ENCODE results near the gene MEI4. TPM values are rescaled to one million over a fixed set of nuclear protein-coding genes. Genes with fewer than 3 reads are reported as not detected.

Gene MEI4
- total RNA-seq, 6 donors from 2014 or later: not detected

GRCh38 chr6:77786935-77787629, 134.2 kb downstream of the MEI4 start:
- no peak overlapping the region for H3K27ac ChIP-seq
- H3K9me3 ChIP-seq: peaks cover 0 to 7% (median 0%) of the 10 kb centered on the region in 4 donors
- no peak for ATAC-seq (ENCODE audit: low FRiP score in 2 of 2)
- H3K4me3 ChIP-seq: no peak overlapping the region
- 75 to 87% methylated on average over 4 of the region's 4 CpGs for WGBS, 2 donors
- no peaks in the 10 kb centered on the region for H3K36me3 ChIP-seq
- TF ChIP-seq POLR2A (IDR thresholded peaks at IDR 0.05) (no peak), CTCF (IDR thresholded peaks at IDR 0.05) (no peak), POLR2AphosphoS5 (IDR thresholded peaks at IDR 0.05) (no peak), EP300 (IDR thresholded peaks at IDR 0.05) (no peak)
- H3K27me3 ChIP-seq: no peaks in the 10 kb centered on the region
- no peak for DNase-seq
- H3K4me1 ChIP-seq: no peaks in the 10 kb centered on the region

- Histone ChIP-seq H3K27ac (no peak overlapping the region), H3K4me3 (no peak overlapping the region), H3K4me1 (no peaks in the 10 kb centered on the region), H3K27me3 (no peaks in the 10 kb centered on the region), H3K36me3 (no peaks in the 10 kb centered on the region), H3K9me3 (peaks cover 0 to 6% (median 2%) of the 10 kb centered on the region in 4 donors)
- ATAC-seq (ENCODE audit: low FRiP score in 2 of 2) (no peak), DNase-seq (no peak)
- 83 to 85% methylated on average over 6 of the region's 6 CpGs for WGBS, 2 donors
- TF ChIP-seq POLR2AphosphoS5 (IDR thresholded peaks at IDR 0.05): no peak
- no peak for TF ChIP-seq POLR2A (IDR thresholded peaks at IDR 0.05)
- no peak for TF ChIP-seq CTCF (IDR thresholded peaks at IDR 0.05)
- TF ChIP-seq EP300 (IDR thresholded peaks at IDR 0.05): no peak
Observed at GRCh38 chr6:77796824-77797809, 144.3 kb downstream of the MEI4 start.

DNA sequence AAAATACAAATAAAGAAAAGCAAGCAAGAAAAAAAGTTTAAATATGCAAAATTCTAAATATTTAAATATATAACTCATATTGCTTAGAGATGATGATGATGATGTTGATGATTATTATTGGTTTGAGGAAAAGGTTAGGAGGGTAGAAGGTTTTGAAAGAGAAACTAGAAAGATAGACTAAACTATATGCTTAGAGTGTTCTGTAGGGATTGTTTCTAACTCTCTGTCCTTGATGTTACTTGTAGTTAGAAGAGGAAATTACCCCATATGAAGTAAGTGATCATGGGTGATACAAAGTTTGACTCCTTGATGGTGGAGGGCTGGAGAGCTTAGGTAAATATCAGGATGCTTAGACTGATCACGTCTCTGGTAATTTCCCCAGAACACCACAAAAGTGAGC, 159.5 kb downstream of the MEI4 start:
- no peaks in the 10 kb centered on the region for H3K4me1 ChIP-seq
- no peak for DNase-seq
- no peaks in the 10 kb centered on the region for H3K27me3 ChIP-seq
- 61 to 85% methylated on average over 1 of the region's 1 CpG for WGBS, 2 donors
- no peak for ATAC-seq (ENCODE audit: low FRiP score in 2 of 2)
- TF ChIP-seq EP300 (IDR thresholded peaks at IDR 0.05): no peak
- TF ChIP-seq POLR2A (IDR thresholded peaks at IDR 0.05): no peak
- no peak for TF ChIP-seq POLR2AphosphoS5 (IDR thresholded peaks at IDR 0.05)
- TF ChIP-seq CTCF (IDR thresholded peaks at IDR 0.05): no peak
- H3K4me3 ChIP-seq: no peak overlapping the region
- no peak overlapping the region for H3K27ac ChIP-seq
- no peaks in the 10 kb centered on the region for H3K9me3 ChIP-seq
- H3K36me3 ChIP-seq: no peaks in the 10 kb centered on the region

DNA sequence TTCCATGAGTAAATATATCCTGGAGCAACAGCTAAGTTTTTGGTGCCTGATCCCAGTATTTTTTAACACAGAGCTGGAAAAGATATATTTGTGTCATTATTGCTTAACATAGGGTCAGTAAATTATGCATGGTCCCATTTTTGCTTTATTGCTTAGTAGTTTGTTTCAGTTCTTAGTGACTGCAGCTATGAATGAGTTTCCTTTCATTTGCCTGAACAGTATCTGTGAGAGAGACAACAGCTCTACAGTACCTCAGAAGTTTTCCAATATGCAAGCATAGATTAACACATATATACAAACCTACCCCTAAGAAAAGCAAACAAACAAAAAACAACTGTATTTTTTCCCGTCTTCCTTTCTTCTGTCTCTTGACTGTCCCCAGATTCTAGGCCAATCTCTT, 160.3 kb downstream of the MEI4 start:
- Histone ChIP-seq H3K4me1 (no peaks in the 10 kb centered on the region), H3K36me3 (no peaks in the 10 kb centered on the region), H3K27ac (no peak overlapping the region), H3K27me3 (no peaks in the 10 kb centered on the region), H3K4me3 (no peak overlapping the region), H3K9me3 (no peaks in the 10 kb centered on the region)
- ATAC-seq (ENCODE audit: low FRiP score in 2 of 2) (no peak), DNase-seq (no peak)
- WGBS, 2 donors: 92 to 94% methylated on average over 1 of the region's 1 CpG
- TF ChIP-seq CTCF (IDR thresholded peaks at IDR 0.05) (no peak), POLR2A (IDR thresholded peaks at IDR 0.05) (no peak), EP300 (IDR thresholded peaks at IDR 0.05) (no peak), POLR2AphosphoS5 (IDR thresholded peaks at IDR 0.05) (no peak)

Measured in upper lobe of left lung (tissue), 6 donors.